Amniotic stem cell (primary cell): ENCODE data around the gene SYTL2.
"Not testable (repeated sequence)": the region's sequence is repeated elsewhere in the genome, so short reads cannot be mapped to it uniquely, and the experiment has no call there.

ENCODE experiments used
- DNase-seq: peaks from one replicate; lab custom pipeline; 2025; lab: John Stamatoyannopoulos, UW

The SYTL2 gene

GRCh38 chr11:85795712-85796487 is 15.0 kb downstream of the SYTL2 start:
- no peak for DNase-seq

DNA sequence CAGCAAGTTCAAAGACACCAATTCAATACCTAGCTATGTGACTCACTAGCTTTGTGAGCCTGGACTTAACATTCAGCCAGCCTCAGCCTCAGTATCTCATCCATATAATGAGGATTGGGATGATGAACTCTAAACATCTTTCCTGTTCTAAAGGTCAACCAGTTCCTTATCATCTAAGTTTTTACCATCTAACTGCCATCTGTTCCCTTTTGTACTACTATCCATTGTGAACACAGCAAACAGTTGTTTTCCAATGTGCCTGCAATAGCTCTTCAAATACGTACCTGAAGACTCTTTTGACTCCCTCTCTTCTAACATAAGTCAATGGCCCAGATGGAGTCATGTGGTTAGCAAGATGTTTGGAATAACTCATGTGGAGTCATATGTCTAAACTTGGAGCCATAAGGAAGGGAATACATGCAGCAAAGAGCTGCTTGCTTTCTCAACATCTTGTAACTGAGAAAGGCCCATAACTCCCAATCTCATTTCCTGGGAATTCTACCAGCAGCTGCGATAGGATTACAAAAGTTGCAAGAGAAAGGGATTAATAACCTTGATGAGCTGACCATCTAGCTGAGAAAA is 19.4 kb downstream of the SYTL2 start:
- DNase-seq = no peak

- DNase-seq = no peak
These were observed 22.9 kb downstream of the SYTL2 start for GRCh38 chr11:85787809-85788760.

- DNase-seq = no peak
These were observed 23.8 kb downstream of the SYTL2 start for GRCh38 chr11:85787168-85787567.

GRCh38 chr11:85784480-85785265 is 26.3 kb downstream of the SYTL2 start:
- no peak for DNase-seq

- DNase-seq = no peak
These were observed 27.2 kb downstream of the SYTL2 start for GRCh38 chr11:85783758-85784157.

- not testable (repeated sequence) for DNase-seq
These were observed 30.0 kb downstream of the SYTL2 start for GRCh38 chr11:85780780-85781517.

- DNase-seq = no peak
These were observed 30.8 kb downstream of the SYTL2 start for GRCh38 chr11:85779956-85780640.

DNA sequence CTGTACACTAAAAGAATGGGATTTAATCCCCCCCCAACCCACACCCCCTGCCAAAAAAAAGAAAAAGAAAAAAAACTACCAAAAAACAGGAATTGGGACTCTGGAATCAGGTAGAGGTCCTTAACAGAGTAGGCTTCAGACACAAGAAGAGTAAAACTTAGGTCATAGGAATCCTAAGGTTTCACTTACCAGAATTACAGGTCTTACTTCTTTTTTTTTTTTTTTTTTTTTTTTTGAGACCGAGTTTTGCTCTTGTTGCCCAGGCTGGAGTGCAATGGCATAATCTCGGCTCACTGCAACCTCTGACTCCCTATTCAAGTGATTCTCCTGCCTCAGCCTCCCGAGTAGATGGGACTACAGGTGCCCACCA is 33.4 kb downstream of the SYTL2 start:
- not testable (repeated sequence) for DNase-seq

DNA sequence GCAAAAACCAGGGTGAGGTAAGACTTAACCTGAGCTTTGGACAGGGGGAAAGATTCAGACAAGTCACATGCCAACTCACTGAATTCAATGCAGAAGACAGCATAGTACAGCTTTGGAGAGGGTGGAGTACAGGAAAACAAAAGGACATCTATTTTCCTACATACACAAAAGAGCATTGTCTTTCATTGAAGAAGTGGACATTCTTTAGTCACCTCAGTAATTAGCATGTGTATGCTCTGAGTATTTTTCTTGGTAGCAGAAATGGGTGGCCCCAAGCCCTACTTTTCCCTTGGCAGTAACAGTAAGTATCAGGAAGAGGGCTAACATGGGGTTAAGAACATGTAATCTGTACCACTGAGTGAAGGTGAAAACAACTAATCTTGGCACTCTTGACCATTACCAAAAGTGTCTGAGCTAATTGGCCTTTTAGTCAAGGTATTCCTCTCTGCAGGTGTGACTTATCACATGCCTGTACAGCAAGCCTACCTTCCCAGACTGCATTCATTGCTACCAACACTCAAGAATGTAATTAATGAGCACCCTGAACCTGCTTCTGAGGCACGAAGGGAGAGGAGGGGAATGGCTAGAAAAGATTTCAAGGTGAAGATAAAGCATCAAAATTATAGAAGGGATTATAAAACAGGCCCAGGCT is 33.9 kb downstream of the SYTL2 start:
- no peak for DNase-seq

GRCh38 chr11:85774256-85775101 is 36.5 kb downstream of the SYTL2 start:
- DNase-seq = no peak

- DNase-seq = no peak
These were observed 38.2 kb downstream of the SYTL2 start for GRCh38 chr11:85772695-85773094.

GRCh38 chr11:85771568-85771967 is 39.4 kb downstream of the SYTL2 start:
- DNase-seq = no peak

GRCh38 chr11:85769771-85770170 is 41.2 kb downstream of the SYTL2 start:
- no peak for DNase-seq

DNA sequence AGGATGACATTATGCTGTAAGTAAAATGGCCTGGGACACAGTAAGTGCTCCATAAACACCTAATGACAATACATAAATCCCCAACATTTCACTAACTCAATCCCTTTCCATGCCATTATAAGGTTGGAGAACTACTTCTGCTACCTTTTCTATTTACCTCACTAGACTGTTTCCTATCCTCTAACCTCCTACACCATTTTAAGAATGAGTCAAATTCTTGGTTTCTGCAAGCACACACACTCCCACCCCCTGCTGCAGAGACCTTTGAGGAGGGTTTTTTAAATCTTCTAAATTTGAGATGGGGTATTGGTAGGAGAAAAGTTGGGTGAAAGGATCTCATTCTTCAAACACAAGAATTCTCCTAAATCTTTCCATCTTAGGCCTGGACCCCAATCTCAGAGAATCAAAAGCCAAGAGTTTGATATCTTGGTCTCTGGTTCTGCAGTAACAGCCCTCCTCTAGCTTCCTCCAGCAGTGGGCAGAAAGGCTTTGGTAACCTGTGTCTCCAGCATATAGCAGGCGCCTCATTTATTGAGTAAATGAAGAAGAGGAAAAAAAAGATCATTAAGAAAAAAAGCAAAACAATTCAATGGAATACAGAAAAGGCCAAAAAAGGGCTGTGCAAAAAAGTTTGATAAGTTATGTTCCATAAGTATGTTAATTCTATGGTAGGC is 42.3 kb downstream of the SYTL2 start:
- no peak for DNase-seq

DNA sequence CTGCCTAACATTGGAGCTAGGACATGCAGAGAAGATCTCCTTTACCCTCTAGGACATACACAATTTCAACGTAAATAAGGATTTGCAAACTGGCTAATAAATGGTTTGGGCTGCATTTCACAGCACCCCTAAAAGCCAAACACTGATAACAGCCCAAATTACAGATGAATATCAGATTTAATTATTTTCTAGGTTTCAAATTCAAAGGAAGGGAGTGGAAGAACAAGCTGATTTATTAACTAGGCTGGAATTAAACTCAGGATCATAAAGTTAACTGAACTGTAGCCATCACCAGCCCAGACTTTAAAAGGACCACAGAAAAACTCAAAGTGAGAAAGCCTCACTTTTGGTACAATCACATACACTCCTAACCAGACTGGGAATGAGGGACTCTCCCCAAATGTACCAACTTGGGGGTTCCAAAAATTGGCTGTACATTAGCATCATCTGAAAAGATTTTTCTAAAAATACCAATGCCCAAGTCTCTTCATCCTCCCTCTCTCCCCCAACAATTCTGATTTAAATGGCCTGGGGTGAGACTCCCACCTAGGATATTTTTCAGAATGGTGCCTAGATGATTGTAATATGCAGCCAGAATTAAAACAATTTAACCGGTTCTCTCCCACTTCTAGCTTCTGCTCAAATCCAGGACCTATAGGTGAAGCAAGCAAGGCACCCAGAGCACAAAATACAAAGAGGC is 43.5 kb downstream of the SYTL2 start:
- no peak for DNase-seq

DNA sequence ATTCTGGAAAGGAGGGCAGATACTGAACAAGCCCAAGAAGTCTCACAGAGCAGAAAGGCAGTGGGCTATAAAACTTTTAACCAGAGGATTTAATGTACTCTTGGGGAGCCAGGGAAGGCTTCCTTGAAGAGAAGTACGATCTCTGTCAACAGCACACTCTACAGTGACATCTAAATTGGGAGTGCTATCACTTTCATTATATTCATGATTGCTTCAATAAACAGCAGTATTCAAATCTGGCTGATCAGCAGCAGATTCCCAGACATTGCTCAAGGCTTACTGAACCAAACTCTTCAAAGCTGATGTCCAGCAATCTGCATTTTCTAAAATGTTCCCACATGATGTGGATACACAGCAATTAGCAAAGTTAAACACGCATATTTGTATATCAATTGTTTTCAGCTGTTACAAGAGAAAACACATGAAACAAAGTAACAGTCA is 44.2 kb downstream of the SYTL2 start:
- no peak for DNase-seq

DNA sequence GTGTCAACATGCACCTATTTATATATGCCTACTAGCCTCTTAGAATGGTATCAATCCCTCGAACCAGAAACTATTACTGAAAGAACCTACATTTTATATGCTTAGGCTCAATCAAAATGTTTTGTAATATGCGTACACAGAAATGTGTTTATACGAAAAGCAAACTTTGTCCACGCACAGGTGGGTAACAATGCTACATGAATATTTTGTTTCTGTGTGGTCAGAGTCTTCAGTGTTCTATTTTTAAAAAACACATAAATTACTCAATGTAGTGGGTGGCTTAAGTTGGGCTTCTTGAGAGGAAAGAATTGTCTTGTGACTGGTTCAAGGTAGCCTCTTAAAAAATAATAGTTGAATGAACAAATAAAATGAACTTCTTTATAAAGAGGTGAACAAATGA is 46.1 kb downstream of the SYTL2 start:
- DNase-seq = no peak
